ENCODE measurements around the gene XAB2. TPM values are rescaled to one million over a fixed set of nuclear protein-coding genes. Genes with fewer than 3 reads are reported as not detected.
"Not testable (repeated sequence)": the region's sequence is repeated elsewhere in the genome, so short reads cannot be mapped to it uniquely, and the experiment has no call there.

The XAB2 gene
- total RNA-seq, 4 donors from 2014 or later = 10.0 to 41.7 (median 32.2) TPM

GRCh38 chr19:7644550-7644877, 15.2 kb upstream of the XAB2 start:
- no peaks in the 10 kb centered on the region for H3K36me3 ChIP-seq
- H3K27me3 ChIP-seq = no peaks in the 10 kb centered on the region
- no peak for DNase-seq
- no peak overlapping the region for H3K4me3 ChIP-seq
- intact Hi-C loops (cut with DNase I; ENCODE audit: low total_unique reads) = no loop called here
- H3K9me3 ChIP-seq = no peaks in the 10 kb centered on the region
- H3K27ac ChIP-seq = no peak overlapping the region
- no peaks in the 10 kb centered on the region for H3K4me1 ChIP-seq
- TF ChIP-seq, protein P1, sequence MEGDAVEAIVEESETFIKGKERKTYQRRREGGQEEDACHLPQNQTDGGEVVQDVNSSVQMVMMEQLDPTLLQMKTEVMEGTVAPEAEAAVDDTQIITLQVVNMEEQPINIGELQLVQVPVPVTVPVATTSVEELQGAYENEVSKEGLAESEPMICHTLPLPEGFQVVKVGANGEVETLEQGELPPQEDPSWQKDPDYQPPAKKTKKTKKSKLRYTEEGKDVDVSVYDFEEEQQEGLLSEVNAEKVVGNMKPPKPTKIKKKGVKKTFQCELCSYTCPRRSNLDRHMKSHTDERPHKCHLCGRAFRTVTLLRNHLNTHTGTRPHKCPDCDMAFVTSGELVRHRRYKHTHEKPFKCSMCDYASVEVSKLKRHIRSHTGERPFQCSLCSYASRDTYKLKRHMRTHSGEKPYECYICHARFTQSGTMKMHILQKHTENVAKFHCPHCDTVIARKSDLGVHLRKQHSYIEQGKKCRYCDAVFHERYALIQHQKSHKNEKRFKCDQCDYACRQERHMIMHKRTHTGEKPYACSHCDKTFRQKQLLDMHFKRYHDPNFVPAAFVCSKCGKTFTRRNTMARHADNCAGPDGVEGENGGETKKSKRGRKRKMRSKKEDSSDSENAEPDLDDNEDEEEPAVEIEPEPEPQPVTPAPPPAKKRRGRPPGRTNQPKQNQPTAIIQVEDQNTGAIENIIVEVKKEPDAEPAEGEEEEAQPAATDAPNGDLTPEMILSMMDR (IDR thresholded peaks at IDR 0.05) = no peak
- TF ChIP-seq POLR2A (IDR thresholded peaks at IDR 0.05) = no peak

GRCh38 chr19:7643629-7644549, 14.5 kb upstream of the XAB2 start:
- H3K27me3 ChIP-seq; H3K36me3 ChIP-seq; intact Hi-C loops (cut with DNase I; ENCODE audit: low total_unique reads); H3K27ac ChIP-seq; H3K9me3 ChIP-seq; DNase-seq; H3K4me3 ChIP-seq; H3K4me1 ChIP-seq: not testable (repeated sequence)

DNA sequence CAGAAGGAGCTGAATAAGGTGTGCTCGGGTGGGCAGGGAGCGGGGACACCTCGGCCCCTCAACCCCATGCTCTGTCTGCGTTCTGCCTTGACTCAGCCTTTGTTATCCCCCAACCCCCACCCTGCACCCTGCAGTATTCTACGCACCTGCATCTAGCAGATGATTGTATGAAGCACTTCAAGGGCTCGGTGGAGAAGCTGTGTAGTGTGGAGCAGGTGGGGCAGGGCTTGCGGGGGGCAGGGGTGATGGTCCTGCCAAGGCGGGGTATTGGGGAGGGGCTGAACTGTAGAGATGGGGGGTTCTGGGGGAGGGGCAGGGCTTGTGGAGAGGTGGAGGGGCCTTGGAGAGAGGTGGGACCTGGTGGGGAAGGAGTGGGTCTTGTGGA, 13.7 kb upstream of the XAB2 start:
- no peak overlapping the region for H3K4me3 ChIP-seq
- no peaks in the 10 kb centered on the region for H3K9me3 ChIP-seq
- H3K36me3 ChIP-seq = no peaks in the 10 kb centered on the region
- no peaks in the 10 kb centered on the region for H3K4me1 ChIP-seq
- H3K27ac ChIP-seq = no peak overlapping the region
- TF ChIP-seq, protein P1 (IDR thresholded peaks at IDR 0.05) = no peak
- no peak for TF ChIP-seq POLR2A (IDR thresholded peaks at IDR 0.05)
- DNase-seq = no peak
- peaks cover 0 to under 1% of the 10 kb centered on the region in 2 donors for H3K27me3 ChIP-seq
- intact Hi-C loops (cut with DNase I; ENCODE audit: low total_unique reads) = no loop called here

DNA sequence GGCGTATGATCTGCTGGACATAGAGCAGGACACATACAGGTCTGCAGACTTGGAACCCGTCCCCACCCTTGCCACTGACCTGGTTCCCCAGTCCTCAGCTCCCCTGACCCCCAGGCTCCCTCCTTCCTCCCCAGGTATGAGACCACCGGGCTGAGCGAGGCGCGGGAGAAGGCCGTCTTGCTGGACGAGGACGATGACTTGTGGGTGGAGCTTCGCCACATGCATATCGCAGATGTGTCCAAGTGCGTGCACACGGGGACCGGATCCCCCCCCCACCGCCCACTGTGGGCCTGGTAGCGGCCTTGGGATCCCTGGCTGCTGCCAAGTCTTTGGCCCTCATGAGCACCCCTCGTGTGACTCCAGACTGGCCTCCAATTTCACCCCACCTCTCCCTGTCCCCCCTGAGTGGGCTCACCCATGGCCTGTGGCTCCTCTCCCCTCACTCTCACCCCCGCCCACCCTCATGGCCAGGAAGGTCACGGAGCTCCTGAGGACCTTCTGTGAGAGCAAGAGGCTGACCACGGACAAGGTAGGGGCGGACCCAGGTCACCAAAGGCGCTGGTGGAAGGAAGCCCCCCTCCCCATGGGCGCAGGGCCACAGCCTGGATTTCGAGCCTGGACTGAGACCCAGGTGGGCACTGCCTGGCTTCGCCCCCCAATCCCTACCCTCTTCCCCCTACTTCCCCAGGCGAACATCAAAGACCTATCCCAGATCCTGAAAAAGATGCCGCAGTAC, 13.1 kb upstream of the XAB2 start:
- no peaks in the 10 kb centered on the region for H3K36me3 ChIP-seq

GRCh38 chr19:7641290-7642276, 12.2 kb upstream of the XAB2 start:
- H3K36me3 ChIP-seq = no peaks in the 10 kb centered on the region
- no peak overlapping the region for H3K27ac ChIP-seq
- H3K27me3 ChIP-seq = peaks cover 10 to 14% of the 10 kb centered on the region in 2 donors
- intact Hi-C loops (cut with DNase I; ENCODE audit: low total_unique reads) = no loop called here
- no peak overlapping the region for H3K4me3 ChIP-seq
- TF ChIP-seq, protein P1 (IDR thresholded peaks at IDR 0.05) = no peak
- TF ChIP-seq POLR2A (IDR thresholded peaks at IDR 0.05) = no peak
- no peaks in the 10 kb centered on the region for H3K4me1 ChIP-seq
- no peaks in the 10 kb centered on the region for H3K9me3 ChIP-seq
- DNase-seq = no peak

More for the DNA sequence above, 13.1 kb upstream of the XAB2 start:
- Histone ChIP-seq H3K27me3 (peaks cover 4 to 6% of the 10 kb centered on the region in 2 donors), H3K4me1 (no peaks in the 10 kb centered on the region), H3K27ac (no peak overlapping the region), H3K9me3 (no peaks in the 10 kb centered on the region), H3K4me3 (no peak overlapping the region)
- DNase-seq = no peak
- intact Hi-C loops (cut with DNase I; ENCODE audit: low total_unique reads) = no loop called here
- TF ChIP-seq, protein P1 (IDR thresholded peaks at IDR 0.05) = no peak
- TF ChIP-seq POLR2A (IDR thresholded peaks at IDR 0.05) = no peak

Data from uterus (tissue), 4 donors.